Frontal cortex (tissue), 4 donors: ENCODE data around the gene PRKG2. TPM values are rescaled to one million over a fixed set of nuclear protein-coding genes. Genes with fewer than 3 reads are reported as not detected.
"Not testable (repeated sequence)": the region's sequence is repeated elsewhere in the genome, so short reads cannot be mapped to it uniquely, and the experiment has no call there.

Experiments
- DNase-seq, 2 donors: peaks; one replicate each; pipeline ENCODE4 v3.0.0; 2012; ENCODE audit warnings: low spot score in 2 of 2
- FAIRE-seq: peaks from 2 replicates; lab custom pipeline; 2012; peaks lifted over from hg19 to GRCh38; lab: Jason Lieb, UNC
- total RNA-seq: library from RNA; depleted of rRNA; stranded (reverse); fragments of >200 nt; gene quantifications from one replicate; pipeline ENCODE4 v1.2.3, GENCODE V29; 2014
- donor health status: control.
- donor health status: control.
- donor health status: control.

The PRKG2 gene, protein sequence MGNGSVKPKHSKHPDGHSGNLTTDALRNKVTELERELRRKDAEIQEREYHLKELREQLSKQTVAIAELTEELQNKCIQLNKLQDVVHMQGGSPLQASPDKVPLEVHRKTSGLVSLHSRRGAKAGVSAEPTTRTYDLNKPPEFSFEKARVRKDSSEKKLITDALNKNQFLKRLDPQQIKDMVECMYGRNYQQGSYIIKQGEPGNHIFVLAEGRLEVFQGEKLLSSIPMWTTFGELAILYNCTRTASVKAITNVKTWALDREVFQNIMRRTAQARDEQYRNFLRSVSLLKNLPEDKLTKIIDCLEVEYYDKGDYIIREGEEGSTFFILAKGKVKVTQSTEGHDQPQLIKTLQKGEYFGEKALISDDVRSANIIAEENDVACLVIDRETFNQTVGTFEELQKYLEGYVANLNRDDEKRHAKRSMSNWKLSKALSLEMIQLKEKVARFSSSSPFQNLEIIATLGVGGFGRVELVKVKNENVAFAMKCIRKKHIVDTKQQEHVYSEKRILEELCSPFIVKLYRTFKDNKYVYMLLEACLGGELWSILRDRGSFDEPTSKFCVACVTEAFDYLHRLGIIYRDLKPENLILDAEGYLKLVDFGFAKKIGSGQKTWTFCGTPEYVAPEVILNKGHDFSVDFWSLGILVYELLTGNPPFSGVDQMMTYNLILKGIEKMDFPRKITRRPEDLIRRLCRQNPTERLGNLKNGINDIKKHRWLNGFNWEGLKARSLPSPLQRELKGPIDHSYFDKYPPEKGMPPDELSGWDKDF
- total RNA-seq: 13.0 TPM

DNA sequence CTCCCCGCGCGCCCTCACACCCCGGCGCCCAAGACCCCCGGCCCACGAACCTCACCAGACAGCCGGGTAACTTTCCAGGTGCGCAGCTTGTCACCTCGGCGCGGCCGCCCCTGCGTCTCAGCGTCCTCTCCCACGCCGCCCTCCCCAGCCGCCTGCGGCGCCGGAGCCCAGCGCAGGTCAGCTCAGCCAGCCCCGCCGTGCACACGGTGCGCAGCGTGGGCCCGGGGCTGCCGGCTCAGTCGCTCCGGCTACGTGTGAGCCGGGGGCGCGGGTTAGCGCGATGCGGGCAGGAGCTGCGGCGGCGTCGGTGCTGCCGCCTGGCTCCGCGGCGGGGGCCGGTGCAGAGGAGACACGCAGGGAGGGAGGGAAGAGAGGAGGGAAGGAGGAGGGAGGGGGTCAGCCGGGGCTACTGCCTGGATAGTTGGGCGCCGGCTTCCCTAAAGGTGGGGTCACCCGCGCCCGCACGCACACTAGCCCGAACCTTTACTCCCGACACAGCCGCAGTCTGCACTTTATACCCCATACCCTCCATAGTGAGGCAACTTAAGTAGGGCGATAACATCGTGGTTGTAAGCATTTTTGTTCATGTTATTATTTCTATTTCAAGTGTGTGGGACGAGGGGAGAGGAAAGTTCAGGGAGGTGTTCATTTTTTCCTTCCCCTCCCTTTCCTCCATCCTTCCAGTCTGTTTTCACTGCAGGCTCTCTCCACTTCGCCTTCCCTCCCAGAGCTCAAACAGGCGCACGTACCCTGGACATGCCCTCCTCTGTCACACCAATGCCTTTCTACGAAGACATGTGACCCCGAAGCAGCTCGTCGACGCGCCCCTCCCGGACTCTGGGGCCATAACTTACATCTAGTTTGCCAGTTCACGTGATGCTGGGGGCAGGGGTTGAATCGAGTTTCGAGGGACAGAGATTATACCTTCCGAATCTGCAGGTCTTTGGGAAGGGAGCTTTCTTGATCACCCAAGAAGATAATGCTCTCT lies at the start of gene PRKG2:
TSS of gene PRKG2 (minus strand) at position 342 of the 988 bp plus-strand sequence. CDS start 10,175 bp downstream, outside the sequence.
- peak in 1 of 2 donors; percentile 21 for DNase-seq
- no peak for FAIRE-seq

DNA sequence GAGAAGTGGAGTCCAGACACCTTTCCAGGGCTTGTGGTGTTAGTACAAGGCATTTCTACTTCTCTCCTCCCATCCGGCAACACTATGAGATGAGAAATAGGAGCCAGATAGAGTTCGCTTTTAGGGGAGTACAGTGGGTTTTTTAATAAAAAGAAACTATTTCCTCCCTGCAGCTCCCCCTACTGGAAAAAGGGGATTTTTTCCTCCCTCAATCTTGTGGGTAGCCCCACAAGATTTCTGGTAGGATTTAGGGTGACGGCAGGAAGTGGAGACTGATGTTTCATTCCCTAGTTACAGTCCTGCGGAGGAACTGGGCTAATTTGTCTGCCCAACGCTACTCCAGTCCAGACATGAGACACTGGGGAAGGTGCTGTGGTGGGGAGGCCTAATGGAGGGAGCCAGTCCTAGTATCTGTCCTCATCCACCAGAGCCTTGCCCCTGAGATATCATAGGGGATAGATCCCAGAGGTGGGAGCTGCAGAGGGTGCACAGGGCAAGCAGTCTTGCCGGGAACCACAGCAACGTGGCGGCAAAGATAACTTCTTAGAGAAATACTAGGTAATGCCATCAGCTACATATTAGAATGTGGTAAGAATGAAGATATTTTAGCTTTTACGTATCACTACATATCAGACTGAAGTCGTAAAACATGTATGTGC lies 45.5 kb upstream of the PRKG2 start:
- no peak for FAIRE-seq
- no peak for DNase-seq

DNA sequence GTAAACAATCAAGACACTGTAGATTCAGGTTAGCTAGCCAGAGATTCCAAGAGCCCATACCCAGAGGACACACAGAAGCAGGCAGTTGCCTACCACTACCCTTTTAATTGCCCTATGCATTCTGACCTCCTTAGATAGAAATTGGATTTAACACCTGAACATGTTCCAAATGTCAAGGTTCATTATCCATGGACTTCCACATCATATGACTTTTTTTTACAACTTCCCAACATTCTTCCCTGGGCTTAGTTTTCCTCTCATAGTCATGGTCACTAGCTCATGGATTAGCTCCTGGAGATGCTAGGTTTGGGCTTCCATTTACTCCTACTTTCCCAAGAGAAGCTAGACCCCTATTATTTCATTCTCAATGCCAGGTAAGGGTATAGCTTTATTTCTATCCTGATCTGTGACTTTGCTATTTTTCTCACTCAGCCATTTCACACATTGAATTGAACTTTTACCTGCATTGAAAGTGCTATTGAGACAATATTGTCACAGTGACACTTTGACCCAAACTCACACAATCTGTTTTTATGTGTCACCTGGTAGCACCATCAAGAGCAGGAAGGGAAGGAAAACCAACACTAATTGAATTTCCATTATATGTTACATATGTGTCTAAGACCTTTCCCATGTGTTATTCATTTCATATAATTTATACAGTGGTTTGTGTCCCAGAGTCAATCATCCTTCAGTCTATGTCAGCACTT lies 44.0 kb upstream of the PRKG2 start:
- DNase-seq: no peak

DNA sequence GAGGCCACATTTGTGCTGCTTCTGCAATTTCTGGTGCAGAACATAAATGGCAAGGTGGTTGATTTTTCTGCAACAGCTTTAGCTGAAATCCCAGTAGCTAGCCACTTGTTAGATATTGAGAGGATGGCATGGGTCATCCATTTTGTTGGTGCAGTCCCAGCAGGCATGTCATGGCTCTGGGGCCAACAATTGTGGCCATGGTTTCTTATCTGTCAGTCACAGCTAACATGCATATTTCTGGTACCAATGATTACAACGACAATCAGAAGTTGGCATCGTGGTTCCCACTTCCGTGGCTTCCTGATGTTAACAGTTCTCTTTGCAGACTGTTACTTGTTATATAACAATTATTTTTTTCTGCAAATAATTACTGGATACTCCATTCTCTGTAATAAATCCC lies 42.8 kb upstream of the PRKG2 start:
- DNase-seq (no peak), FAIRE-seq (no peak)

More for the DNA sequence above, 44.0 kb upstream of the PRKG2 start:
- no peak for FAIRE-seq

DNA sequence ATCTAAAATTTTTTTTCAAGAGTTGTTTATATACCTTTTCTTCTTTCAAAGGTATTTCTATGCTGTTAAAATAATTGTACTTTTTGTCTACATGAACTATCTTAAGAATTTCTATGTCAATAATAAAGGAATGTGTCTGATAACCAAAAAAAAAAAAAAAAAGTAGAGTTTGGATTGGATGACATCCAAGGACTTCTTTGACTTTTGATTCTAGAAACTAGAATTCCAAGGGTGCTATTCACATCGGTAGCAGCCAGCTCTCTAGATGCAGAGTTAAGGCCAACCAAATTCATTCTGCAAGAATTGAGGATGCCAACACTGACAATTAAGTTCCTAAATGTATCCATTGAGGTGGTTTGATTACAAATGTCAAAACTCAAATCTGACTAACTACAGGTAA lies 42.0 kb upstream of the PRKG2 start:
- no peak for FAIRE-seq
- DNase-seq: no peak

DNA sequence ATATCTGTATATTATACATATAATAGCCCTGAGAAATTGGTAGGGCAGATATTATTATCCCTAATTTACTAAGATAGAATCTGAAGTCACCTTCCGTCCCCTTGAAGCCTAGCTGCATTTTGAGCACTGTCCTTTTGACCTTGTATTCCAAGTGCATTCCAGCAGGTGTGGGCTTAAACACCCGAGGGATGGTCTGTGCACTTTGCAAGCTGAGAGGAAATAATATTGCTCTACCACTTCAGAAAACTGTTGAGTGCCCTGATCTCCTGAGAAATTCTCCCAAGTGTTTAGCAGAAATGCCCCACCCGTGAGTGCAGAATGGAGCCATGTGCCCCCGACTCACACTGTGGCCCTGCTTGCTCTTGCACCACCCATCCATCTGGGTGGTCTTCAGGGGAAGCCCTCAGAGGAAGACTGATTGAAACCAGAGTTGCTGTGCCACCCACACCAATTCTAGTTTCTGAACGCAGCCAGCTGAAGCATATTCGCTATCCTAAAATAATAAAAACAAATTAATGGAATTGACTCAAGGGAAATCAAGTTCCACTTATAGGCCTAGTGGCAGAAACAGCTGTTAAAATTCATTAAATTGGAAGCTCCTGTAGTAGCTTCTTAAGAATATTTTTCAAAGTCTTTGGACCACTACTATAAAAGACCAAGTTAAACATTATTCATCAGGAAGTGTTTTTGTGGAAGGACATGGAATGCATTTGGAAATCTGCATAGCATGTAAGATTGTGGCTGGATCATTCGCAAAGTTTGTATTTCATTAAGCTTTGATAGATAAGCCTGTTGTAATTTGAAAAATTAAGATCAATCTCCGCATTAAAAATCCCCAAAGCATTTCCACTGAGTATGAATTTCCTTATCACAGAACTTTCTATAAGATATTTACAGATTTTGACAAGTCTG lies 41.3 kb upstream of the PRKG2 start:
- FAIRE-seq (no peak), DNase-seq (no peak)

DNA sequence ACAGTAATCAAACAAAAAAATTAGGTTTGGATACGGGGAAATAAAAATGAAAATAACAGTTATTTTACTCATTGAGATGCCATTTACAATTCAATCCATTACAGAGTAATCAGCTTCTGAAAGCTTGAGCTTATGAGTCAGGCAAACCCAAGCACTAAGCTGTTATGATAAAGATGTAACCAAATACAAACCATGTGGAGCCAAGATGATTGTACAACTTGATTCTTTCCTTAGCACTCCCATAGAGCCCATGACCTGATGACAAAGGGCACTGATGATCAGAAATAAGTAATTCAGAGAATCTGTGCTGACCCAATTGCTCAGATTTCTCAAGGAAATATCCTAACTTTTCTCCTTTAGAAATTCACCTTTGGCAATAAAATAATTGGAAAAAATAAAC lies 40.5 kb upstream of the PRKG2 start:
- FAIRE-seq (no peak), DNase-seq (no peak)

DNA sequence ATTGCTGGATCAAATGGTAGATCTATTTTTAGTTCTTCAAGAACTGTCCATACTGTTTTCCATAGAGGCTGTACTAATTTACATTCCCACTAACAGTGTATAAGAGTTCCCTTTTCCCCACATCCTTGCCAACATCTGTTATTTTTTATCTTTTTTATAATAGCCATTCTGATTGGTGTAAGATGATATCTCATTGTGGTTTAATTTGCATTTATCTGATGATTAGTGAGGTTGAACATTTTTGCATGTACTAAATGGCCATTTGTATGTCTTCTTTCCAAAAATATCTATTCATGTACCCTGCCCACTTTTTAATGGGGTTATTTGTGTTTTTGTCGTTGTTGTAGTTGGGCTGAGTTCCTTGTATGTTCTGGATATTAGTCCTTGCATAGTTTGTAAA lies 35.4 kb upstream of the PRKG2 start:
- no peak for DNase-seq
- no peak for FAIRE-seq

DNA sequence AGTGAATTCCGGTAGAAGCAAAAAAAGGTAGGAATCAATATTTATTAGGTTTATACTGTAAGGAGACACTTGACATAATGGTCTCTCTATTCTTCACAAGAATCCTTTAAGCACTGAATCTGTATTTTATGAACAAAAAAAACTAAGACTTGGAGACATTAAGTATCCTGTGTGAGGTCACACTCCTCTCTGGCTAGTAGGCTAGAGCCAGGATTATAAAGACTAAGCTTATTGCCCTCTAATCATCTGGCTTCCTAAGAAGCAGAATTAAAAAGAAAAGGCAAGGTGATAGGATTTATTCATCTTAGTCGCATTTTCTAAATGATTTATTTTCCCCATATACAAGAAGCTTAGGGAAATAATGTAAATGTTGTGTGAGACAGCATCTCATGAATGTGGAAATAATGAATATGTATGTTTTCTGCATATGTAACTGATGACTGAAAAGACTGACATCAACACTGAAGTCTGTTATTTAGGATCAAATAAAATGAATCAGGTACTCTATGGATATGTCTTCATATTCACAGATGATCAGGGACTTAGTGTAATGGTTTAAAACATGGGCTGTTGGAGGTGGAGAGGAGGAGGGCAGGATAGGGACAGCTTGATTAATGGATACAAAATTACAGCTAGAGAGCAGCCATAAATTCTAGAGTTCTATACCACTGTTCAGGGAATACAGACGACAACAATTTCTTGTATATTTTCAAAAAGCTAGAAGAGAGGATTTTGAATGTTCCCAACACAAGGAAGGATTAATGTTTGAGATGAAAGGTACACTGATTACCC lies 30.4 kb upstream of the PRKG2 start:
- no peak for DNase-seq
- FAIRE-seq: no peak

DNA sequence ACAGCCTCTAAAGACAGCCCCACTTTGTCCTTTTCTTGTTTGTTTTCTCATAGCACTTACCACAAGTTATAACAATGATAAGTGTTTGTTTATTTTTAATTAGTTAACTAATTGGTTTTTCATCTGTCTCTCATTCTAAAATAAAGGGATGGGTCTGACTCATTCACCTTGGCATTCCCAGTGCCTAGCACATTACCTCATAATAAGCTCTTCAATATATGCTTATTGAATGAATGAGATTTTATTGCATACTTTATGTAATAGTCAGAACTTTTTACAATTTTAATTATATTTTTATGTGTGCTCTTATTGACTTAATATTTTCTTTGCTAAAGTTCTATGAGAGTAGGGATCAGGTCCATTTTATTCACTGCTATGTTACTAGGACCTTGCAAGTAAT lies 22.8 kb upstream of the PRKG2 start:
- FAIRE-seq (no peak), DNase-seq (no peak)

DNA sequence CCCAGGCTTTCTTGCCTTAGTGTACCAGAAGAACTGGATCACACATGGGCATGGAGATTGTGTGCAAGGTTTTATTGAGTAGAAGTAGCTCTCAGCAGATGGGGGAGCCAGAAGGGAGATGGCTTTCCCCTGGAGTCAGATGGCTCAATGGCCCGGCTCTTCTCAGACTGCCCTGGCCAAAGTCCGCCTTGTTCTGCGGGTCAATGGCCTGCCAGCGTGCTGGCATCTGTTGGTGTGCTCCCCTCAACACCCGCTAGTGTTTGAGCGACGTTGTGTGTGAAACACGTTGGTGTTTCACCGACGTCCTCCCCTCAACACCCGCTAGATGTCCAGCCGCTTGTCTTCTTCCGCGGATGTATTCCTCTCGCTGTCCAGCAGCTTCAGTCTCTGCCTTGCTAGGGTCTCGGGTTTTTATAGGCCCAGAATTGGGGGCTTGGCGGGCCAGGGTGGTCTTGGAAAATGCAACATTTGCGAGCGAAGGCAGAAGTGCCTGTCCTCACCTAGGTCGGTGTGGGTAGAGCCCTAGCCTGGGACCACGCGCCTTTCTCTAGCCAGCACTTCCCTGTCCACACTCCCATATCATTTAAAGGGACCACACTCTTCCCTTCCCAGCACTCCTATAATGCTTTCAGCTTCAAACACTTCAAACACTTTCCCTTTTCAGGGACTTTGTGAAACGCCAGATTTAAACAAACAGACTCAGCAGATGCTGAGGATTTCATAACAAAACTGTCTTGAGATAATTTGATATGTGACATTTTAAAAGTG lies 21.1 kb upstream of the PRKG2 start:
- FAIRE-seq: no peak
- DNase-seq: no peak

DNA sequence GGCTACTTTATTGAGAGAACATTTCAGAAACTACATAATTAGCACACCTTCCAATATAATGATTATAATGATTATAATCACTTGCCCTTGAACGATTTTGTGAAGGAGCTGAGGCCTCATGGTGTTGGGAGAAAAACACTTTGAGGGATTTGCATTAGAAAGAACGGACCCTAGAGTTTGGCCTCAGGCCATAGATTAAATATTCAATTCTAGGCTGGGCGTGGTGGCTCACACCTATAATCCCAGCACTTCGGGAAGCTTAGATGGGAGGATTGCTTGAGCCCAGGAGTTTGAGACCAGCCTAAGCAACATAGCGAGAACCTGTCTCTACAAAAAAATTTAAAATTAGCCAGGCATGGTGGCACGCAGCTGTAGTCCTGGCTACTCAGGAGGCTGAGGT lies 12.9 kb upstream of the PRKG2 start:
- FAIRE-seq (no peak), DNase-seq (no peak)

DNA sequence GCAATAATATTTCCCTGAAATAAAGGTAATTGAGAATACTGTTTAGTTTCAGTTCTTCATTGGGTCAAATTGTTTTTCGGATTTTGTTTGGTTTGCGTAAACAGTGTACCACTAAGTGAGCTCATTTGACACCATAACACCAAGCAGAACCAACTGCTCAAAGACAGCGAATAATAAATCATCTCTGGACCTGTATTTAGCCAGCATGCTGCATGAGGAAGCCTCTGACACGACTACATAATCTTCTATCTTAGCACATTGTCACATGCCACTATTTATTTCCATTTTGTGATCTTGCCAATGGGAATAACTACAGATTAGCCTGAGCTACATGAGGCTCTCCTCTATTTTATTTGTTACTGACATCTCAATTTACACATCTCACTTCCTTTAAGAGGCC lies 12.1 kb upstream of the PRKG2 start:
- FAIRE-seq (no peak), DNase-seq (no peak)

DNA sequence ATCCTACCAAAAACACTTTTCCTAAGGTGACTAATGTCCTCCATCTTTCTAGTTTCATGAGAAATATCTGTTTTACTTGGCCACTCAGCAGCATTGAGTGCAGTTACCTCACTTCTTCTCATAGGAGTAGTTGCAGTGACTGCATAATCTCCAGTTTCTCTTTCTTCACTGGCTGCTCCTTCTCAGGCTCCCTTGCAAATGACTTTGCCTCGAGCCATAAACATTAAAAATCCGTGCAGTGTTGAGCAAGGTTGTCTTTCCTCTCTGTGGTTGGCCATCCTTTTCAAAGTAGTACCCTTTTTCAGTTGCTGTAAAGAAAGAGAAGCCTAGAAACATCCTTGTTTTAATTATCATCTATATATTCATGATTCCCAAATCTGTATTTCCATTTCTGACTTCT lies 10.2 kb upstream of the PRKG2 start:
- FAIRE-seq: no peak

DNA sequence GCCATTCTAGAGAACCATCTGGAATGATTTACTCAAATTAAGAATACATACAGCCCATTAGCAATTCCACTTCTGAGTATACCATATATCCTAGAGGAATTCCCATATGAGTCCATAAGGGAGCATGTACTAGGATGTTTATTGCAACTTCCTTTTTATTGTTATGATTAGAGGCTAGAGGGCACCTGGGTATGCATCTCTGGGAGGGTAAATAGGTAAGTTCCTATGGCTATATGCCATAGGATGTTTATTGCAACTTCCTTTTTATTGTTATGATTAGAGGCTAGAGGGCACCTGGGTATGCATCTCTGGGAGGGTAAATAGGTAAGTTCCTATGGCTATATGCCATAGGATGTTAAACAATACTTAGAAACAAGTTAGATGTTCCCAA lies 7.1 kb upstream of the PRKG2 start:
- DNase-seq, FAIRE-seq: not testable (repeated sequence)

More for the DNA sequence above, 10.2 kb upstream of the PRKG2 start:
- no peak for DNase-seq

DNA sequence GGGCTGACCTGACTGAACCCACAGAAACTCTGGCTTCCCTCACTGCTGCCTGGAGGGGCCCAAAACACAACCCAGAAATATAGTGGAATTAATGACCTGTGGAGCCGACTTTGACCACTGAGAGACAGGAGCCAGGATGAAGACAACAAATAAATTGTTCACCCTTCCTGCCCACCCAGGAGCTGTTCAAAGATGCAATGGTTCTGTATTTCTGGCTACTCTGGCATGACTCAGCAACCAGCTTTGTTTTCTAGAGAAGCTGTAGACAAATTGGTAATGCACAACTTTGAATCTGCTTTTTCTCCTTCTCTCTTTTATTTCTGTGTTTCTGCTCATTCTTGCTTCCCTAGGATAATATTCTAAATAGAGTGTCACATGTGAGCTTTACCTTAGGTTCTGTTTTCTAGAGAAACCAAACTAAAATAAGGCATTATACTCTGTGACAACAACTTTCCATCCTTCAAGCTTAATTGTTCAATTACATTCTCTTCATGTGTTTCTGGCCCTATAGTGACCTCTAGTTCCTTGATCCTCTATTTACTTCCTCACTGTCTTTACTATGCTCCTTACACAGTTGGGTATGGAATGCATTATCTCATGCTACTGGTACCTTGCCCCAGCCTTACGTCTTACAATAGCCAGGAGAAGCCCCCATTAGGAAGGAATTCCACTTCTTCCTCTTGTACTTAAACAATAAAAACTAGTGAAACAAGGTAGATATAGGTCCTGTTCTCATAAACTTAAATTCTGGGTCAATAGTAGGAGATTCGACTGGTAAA lies 6.5 kb upstream of the PRKG2 start:
- DNase-seq (no peak), FAIRE-seq (no peak)
